Measurements from ENCODE around the gene CIZ1.

DNA sequence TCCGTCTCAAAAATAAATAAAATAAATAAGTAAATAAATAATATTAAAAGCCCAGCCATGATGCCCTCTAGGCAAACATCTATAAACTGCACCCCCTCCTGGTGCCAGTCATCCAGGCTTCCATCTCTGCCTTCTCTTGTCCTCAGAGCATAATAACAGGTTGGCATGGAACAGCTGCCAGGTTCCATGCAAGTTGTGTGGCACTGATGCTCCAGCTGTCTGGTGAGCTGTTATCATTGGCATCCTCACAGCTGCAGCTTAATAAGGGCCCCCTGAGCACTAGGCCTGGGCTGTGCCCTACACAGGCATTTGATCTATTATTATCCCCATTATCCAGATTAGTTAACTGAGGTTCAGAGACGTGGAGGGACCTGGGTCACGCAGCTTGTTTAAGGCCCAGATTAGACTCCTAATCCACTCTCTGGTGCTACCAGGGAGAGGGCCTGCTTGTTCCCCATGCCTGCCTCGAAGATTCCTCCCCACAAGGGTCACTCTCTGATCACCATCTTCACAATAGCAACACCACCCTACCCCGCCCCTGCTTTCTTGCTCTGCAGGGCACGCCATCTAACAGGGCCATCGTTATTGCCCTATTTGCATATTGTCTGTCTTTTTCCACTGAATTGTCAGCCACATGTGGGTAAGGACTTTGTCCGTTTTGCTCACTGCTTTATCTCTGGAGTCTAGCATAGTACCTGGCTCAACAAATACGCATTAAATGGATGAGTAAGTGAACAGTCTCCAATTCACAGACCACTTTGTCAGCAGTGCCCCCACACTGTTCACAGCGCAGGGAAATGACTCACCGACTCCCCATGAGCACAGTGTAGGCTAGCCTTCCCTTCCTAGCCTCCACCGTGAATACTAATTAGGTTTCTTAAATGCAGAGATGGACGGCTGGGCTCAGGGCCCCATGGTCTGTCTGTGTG is 10.3 kb upstream of the CIZ1 start:
- TF ChIP-seq, protein P1, sequence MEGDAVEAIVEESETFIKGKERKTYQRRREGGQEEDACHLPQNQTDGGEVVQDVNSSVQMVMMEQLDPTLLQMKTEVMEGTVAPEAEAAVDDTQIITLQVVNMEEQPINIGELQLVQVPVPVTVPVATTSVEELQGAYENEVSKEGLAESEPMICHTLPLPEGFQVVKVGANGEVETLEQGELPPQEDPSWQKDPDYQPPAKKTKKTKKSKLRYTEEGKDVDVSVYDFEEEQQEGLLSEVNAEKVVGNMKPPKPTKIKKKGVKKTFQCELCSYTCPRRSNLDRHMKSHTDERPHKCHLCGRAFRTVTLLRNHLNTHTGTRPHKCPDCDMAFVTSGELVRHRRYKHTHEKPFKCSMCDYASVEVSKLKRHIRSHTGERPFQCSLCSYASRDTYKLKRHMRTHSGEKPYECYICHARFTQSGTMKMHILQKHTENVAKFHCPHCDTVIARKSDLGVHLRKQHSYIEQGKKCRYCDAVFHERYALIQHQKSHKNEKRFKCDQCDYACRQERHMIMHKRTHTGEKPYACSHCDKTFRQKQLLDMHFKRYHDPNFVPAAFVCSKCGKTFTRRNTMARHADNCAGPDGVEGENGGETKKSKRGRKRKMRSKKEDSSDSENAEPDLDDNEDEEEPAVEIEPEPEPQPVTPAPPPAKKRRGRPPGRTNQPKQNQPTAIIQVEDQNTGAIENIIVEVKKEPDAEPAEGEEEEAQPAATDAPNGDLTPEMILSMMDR (IDR thresholded peaks at IDR 0.05) = no peak
- TF ChIP-seq, protein P2, sequence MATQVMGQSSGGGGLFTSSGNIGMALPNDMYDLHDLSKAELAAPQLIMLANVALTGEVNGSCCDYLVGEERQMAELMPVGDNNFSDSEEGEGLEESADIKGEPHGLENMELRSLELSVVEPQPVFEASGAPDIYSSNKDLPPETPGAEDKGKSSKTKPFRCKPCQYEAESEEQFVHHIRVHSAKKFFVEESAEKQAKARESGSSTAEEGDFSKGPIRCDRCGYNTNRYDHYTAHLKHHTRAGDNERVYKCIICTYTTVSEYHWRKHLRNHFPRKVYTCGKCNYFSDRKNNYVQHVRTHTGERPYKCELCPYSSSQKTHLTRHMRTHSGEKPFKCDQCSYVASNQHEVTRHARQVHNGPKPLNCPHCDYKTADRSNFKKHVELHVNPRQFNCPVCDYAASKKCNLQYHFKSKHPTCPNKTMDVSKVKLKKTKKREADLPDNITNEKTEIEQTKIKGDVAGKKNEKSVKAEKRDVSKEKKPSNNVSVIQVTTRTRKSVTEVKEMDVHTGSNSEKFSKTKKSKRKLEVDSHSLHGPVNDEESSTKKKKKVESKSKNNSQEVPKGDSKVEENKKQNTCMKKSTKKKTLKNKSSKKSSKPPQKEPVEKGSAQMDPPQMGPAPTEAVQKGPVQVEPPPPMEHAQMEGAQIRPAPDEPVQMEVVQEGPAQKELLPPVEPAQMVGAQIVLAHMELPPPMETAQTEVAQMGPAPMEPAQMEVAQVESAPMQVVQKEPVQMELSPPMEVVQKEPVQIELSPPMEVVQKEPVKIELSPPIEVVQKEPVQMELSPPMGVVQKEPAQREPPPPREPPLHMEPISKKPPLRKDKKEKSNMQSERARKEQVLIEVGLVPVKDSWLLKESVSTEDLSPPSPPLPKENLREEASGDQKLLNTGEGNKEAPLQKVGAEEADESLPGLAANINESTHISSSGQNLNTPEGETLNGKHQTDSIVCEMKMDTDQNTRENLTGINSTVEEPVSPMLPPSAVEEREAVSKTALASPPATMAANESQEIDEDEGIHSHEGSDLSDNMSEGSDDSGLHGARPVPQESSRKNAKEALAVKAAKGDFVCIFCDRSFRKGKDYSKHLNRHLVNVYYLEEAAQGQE (IDR thresholded peaks at IDR 0.05; ENCODE audit: insufficient read depth in 1 of 2, low read depth in 2 of 2, low read length in 1 of 2) = no peak
- TF ChIP-seq TCF7L2 (IDR thresholded peaks at IDR 0.05; ENCODE audit: low read depth, low read length) = no peak
